NCI-H1048 (cell line): ENCODE data around the gene PPIE.
"Not testable (repeated sequence)": the region's sequence is repeated elsewhere in the genome, so short reads cannot be mapped to it uniquely, and the experiment has no call there.

Experiments used
- DNase-seq: peaks from one replicate; lab custom pipeline; 2025; lab: John Stamatoyannopoulos, UW

Gene PPIE

GRCh38 chr1:39758556-39759435 lies 20.1 kb downstream of the PPIE start:
- no peak for DNase-seq

- DNase-seq, result no peak
Measured at GRCh38 chr1:39759436-39759726, 20.7 kb downstream of the PPIE start.

- no peak for DNase-seq
Measured at GRCh38 chr1:39760074-39761008, 21.7 kb downstream of the PPIE start.

- no peak for DNase-seq
Measured at GRCh38 chr1:39761016-39761415, 22.3 kb downstream of the PPIE start.

GRCh38 chr1:39761557-39762260 lies 23.0 kb downstream of the PPIE start:
- DNase-seq, result no peak

GRCh38 chr1:39762550-39763540 lies 24.2 kb downstream of the PPIE start:
- no peak for DNase-seq

- not testable (repeated sequence) for DNase-seq
Measured at GRCh38 chr1:39763619-39764374, 25.1 kb downstream of the PPIE start.

GRCh38 chr1:39764512-39764911 lies 25.8 kb downstream of the PPIE start:
- not testable (repeated sequence) for DNase-seq

GRCh38 chr1:39766466-39766865 lies 27.8 kb downstream of the PPIE start:
- not testable (repeated sequence) for DNase-seq

- DNase-seq, result not testable (repeated sequence)
Measured at GRCh38 chr1:39769502-39769901, 30.8 kb downstream of the PPIE start.

GRCh38 chr1:39770100-39771021 lies 31.7 kb downstream of the PPIE start:
- DNase-seq, result not testable (repeated sequence)

- DNase-seq, result not testable (repeated sequence)
Measured at GRCh38 chr1:39771022-39771532, 32.4 kb downstream of the PPIE start, which contains the start of gene OXCT2. TSS of gene OXCT2 (minus strand) at chr1:39771348. CDS start at chr1:39771255, 93 bp downstream.

GRCh38 chr1:39773369-39773979 lies 34.8 kb downstream of the PPIE start:
- DNase-seq, result not testable (repeated sequence)

GRCh38 chr1:39775141-39775540 lies 36.5 kb downstream of the PPIE start:
- not testable (repeated sequence) for DNase-seq

- not testable (repeated sequence) for DNase-seq
Measured at GRCh38 chr1:39775676-39776399, 37.2 kb downstream of the PPIE start.

- DNase-seq, result no peak
Measured at GRCh38 chr1:39776400-39776713, 37.7 kb downstream of the PPIE start.

GRCh38 chr1:39776886-39777285 lies 38.2 kb downstream of the PPIE start:
- DNase-seq, result no peak

- no peak for DNase-seq
Measured at GRCh38 chr1:39777306-39777705, 38.6 kb downstream of the PPIE start.
